ENCODE measurements around the gene SLC9A7. TPM values are rescaled to one million over a fixed set of nuclear protein-coding genes. Genes with fewer than 3 reads are reported as not detected.

Gene SLC9A7
- total RNA-seq, 3 donors from 2014 or later, result 1.6 to 28.1 (median 12.8) TPM

- Histone ChIP-seq H3K27ac (peak overlapping the region; percentile 54 to 80), H3K4me1 (no peaks in the 10 kb centered on the region), H3K9me3 (no peaks in the 10 kb centered on the region), H3K4me3 (no peak overlapping the region), H3K27me3 (peaks cover 0 to 28% of the 10 kb centered on the region in 2 donors), H3K36me3 (no peaks in the 10 kb centered on the region)
- intact Hi-C loops (cut with DNase I; ENCODE audit: low total_unique reads), result no loop called here
- no peak for DNase-seq (ENCODE audit: low spot score in 2 of 2)
- no peak for TF ChIP-seq POLR2A (IDR thresholded peaks at IDR 0.05)
- TF ChIP-seq POLR2AphosphoS5 (IDR thresholded peaks at IDR 0.05), result peak in 1 of 3 donors; percentile 31
Measured at GRCh38 chrX:46628460-46629371, 130.2 kb downstream of the SLC9A7 start.

DNA sequence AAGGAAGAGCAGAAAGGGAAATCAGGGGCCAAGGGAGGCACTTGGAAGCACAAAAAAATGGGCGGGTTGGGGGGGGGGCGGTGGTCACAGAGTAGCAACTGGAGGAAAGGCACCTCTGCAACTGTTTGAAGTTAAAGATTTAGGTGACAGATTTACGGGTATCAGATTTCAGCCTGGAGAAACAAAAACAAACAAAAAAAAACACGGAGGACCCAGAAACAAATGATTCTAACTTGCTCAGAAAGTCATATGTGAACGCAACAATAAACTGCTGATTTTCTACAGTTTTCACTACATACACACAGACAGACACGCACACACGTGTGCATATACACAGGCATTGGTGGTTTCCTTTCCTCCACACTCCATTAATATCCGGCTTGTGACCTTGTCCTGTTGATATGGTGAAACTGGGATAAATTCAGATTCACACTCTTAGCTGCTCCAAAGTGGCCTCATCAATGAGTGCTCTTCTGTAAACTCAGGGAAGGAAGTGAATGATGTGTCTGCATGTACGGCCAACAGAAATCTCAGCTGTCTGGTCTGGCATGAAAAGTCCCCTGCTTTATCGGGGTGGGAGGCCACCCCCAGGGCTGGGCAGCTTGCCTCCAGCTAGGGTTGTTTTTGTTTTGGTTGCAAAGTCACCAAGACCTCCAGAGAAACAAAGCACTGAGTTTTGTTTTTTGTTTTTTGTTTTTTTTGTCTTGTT is 131.1 kb downstream of the SLC9A7 start:
- Histone ChIP-seq H3K4me1 (no peaks in the 10 kb centered on the region), H3K27ac (peak overlapping the region; percentile 54 to 80), H3K27me3 (peaks cover 0 to 35% of the 10 kb centered on the region in 2 donors), H3K36me3 (no peaks in the 10 kb centered on the region), H3K9me3 (no peaks in the 10 kb centered on the region), H3K4me3 (no peak overlapping the region)
- no peak for DNase-seq (ENCODE audit: low spot score in 2 of 2)
- TF ChIP-seq POLR2A (IDR thresholded peaks at IDR 0.05) (no peak), CTCF (IDR thresholded peaks at IDR 0.05) (no peak), POLR2AphosphoS5 (IDR thresholded peaks at IDR 0.05) (peak in 1 of 3 donors; percentile 21)
- intact Hi-C loops (cut with DNase I; ENCODE audit: low total_unique reads), result no loop called here

DNA sequence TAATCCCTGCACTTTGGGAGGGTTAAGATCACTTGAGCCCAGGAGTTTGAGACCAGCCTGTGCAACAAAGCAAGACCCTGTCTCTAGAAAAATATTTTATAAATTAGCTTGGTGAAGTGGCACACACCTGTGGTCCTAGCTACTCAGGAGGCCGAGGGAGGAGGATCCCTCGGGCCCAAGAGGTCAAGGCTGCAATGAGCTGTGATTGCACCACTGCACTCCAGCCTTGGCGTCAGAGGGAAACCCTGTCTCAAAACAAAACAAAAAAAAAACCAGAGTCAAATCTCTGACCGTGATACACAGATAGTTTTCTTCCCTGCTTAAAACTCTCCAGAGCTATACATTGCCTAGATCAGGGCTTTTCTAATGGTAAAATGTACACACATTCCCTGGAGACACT is 131.9 kb downstream of the SLC9A7 start:
- Histone ChIP-seq H3K27ac (peak overlapping the region; percentile 54 to 80), H3K36me3 (no peaks in the 10 kb centered on the region), H3K27me3 (peaks cover 0 to 35% of the 10 kb centered on the region in 2 donors), H3K9me3 (no peaks in the 10 kb centered on the region), H3K4me1 (no peaks in the 10 kb centered on the region), H3K4me3 (no peak overlapping the region)
- DNase-seq (ENCODE audit: low spot score in 2 of 2), result no peak
- intact Hi-C loops (cut with DNase I; ENCODE audit: low total_unique reads), result no loop called here
- no peak for TF ChIP-seq POLR2A (IDR thresholded peaks at IDR 0.05)
- no peak for TF ChIP-seq CTCF (IDR thresholded peaks at IDR 0.05)
- TF ChIP-seq POLR2AphosphoS5 (IDR thresholded peaks at IDR 0.05), result no peak

DNA sequence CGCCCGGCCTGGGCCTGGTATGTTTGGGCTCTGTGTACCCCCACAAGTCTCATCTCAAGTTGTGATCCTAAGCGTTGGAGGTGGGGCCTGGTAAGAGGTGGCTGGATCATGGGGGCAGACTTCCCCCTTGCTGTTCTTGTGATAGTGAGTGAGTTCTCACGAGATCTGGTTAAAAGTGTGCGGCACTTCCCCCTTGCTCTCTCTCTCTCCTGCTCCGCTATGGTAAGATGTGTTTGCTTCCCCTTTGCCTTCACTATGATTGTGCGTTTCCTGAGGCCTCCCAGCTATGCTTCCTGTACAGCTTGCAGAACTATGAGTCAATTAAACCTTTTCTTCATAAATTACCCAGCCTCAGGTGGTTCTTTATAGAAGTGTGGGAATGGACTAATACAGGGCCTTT is 132.4 kb downstream of the SLC9A7 start:
- no peak for TF ChIP-seq POLR2A (IDR thresholded peaks at IDR 0.05)
- TF ChIP-seq CTCF (IDR thresholded peaks at IDR 0.05), result no peak
- TF ChIP-seq POLR2AphosphoS5 (IDR thresholded peaks at IDR 0.05), result no peak
- intact Hi-C loops (cut with DNase I; ENCODE audit: low total_unique reads), result no loop called here
- Histone ChIP-seq H3K27ac (peak overlapping the region; percentile 54 to 80), H3K4me3 (no peak overlapping the region), H3K36me3 (no peaks in the 10 kb centered on the region), H3K27me3 (peaks cover 0 to 30% of the 10 kb centered on the region in 2 donors), H3K4me1 (no peaks in the 10 kb centered on the region), H3K9me3 (no peaks in the 10 kb centered on the region)
- no peak for DNase-seq (ENCODE audit: low spot score in 2 of 2)

- peaks cover 0 to under 1% of the 10 kb centered on the region in 2 donors for H3K9me3 ChIP-seq
- H3K36me3 ChIP-seq, result no peaks in the 10 kb centered on the region
- DNase-seq (ENCODE audit: low spot score in 2 of 2), result no peak
- no peaks in the 10 kb centered on the region for H3K4me1 ChIP-seq
- TF ChIP-seq POLR2A (IDR thresholded peaks at IDR 0.05) (no peak), CTCF (IDR thresholded peaks at IDR 0.05) (no peak), POLR2AphosphoS5 (IDR thresholded peaks at IDR 0.05) (no peak)
- intact Hi-C loops (cut with DNase I; ENCODE audit: low total_unique reads), result no loop called here
- H3K27me3 ChIP-seq, result peaks cover 0 to 17% of the 10 kb centered on the region in 2 donors
- H3K27ac ChIP-seq, result no peak overlapping the region
- H3K4me3 ChIP-seq, result no peak overlapping the region
Measured at GRCh38 chrX:46624090-46624786, 134.7 kb downstream of the SLC9A7 start.
